ENCODE data around the gene NAXE. TPM values are rescaled to one million over a fixed set of nuclear protein-coding genes. Genes with fewer than 3 reads are reported as not detected.
"Not testable (repeated sequence)": the region's sequence is repeated elsewhere in the genome, so short reads cannot be mapped to it uniquely, and the experiment has no call there.

The NAXE gene
- total RNA-seq, 1 donor from 2014 or later = 80.4 TPM

GRCh38 chr1:156623946-156624813 is 32.6 kb downstream of the NAXE start:
- ATAC-seq = peak; percentile 61

- peak; percentile 11 for ATAC-seq
Measured at GRCh38 chr1:156624814-156625435, 33.3 kb downstream of the NAXE start.

GRCh38 chr1:156625436-156626078 is 34.0 kb downstream of the NAXE start:
- peak; percentile 41 for ATAC-seq

- no peak for ATAC-seq
Measured at GRCh38 chr1:156626079-156626438, 34.5 kb downstream of the NAXE start.

- peak; percentile 36 for ATAC-seq
Measured at GRCh38 chr1:156627313-156627880, 35.8 kb downstream of the NAXE start.

- no peak for ATAC-seq
Measured at GRCh38 chr1:156629823-156630449, 38.4 kb downstream of the NAXE start.

GRCh38 chr1:156631152-156631551 is 39.6 kb downstream of the NAXE start:
- not testable (repeated sequence) for ATAC-seq

- no peak for ATAC-seq
Measured at GRCh38 chr1:156632355-156632754, 40.8 kb downstream of the NAXE start.

GRCh38 chr1:156638189-156638985 is 46.8 kb downstream of the NAXE start:
- ATAC-seq = no peak

GRCh38 chr1:156639601-156640101 is 48.1 kb downstream of the NAXE start:
- no peak for ATAC-seq

- no peak for ATAC-seq
Measured at GRCh38 chr1:156640842-156641706, 49.5 kb downstream of the NAXE start.

- ATAC-seq = no peak
Measured at GRCh38 chr1:156641761-156642264, 50.2 kb downstream of the NAXE start, which contains the start of gene BCAN. BCAN (plus strand) TSS chr1:156642117; CDS start chr1:156646055, 3,938 bp downstream.

- no peak for ATAC-seq
Measured at GRCh38 chr1:156642265-156643048, 50.9 kb downstream of the NAXE start.

GRCh38 chr1:156643049-156643777 is 51.6 kb downstream of the NAXE start:
- ATAC-seq = no peak

GRCh38 chr1:156643778-156644092 is 52.2 kb downstream of the NAXE start:
- ATAC-seq = no peak
